ENCODE data around the gene C1orf146. TPM values are rescaled to one million over a fixed set of nuclear protein-coding genes. Genes with fewer than 3 reads are reported as not detected.

C1orf146 gene
- total RNA-seq, 2 donors from 2014 or later = not detected

DNA sequence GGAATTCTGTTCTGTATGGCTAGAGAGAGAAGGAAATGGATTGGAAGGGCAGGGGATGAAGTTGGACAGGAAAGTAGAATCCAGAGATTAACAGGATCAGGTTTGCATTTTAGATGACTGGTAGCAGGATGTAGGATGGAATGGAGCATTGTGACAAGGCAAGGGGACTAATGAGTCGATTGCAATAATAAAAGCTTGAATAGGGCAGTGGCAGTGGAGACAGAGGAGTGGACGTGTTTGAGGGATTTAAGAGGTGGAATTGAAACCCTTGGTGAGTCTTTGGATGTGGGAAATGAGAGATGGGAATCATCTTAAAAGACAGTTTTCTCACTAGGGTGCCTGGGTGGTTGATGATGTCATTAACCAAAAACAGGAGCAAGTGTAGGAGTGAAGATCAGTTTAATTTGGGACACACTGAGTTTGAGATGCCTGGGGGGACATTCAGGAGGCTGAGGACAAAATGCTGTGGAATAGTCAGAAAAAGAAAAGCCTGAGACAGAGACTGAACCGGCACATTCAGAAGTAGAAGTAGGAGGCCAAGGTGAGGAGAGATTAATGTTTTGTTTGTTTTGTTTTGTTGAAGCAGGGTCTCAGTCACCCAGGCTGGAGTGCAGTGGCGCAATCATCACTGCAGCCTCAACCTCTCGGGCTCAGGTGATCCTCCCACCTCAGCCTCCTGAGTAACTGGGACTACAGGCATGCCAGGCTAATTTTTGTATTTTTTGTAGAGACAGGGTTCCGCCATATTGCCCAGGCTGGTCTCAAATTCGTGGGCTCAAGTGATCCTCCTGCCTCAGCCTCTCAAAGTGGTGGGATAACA is 29.1 kb upstream of the C1orf146 start:
- intact Hi-C loops (cut with DNase I) = no loop called here
- Histone ChIP-seq H3K4me3 (no peak overlapping the region), H3K27me3 (replicated peaks; ENCODE audit: insufficient read depth) (no peaks in the 10 kb centered on the region), H3K9me3 (no peaks in the 10 kb centered on the region), H3K36me3 (no peaks in the 10 kb centered on the region), H3K4me1 (replicated peaks) (no peaks in the 10 kb centered on the region), H3K27ac (no peak overlapping the region)
- no peak for DNase-seq (ENCODE audit: low spot score)
- TF ChIP-seq, protein P1, sequence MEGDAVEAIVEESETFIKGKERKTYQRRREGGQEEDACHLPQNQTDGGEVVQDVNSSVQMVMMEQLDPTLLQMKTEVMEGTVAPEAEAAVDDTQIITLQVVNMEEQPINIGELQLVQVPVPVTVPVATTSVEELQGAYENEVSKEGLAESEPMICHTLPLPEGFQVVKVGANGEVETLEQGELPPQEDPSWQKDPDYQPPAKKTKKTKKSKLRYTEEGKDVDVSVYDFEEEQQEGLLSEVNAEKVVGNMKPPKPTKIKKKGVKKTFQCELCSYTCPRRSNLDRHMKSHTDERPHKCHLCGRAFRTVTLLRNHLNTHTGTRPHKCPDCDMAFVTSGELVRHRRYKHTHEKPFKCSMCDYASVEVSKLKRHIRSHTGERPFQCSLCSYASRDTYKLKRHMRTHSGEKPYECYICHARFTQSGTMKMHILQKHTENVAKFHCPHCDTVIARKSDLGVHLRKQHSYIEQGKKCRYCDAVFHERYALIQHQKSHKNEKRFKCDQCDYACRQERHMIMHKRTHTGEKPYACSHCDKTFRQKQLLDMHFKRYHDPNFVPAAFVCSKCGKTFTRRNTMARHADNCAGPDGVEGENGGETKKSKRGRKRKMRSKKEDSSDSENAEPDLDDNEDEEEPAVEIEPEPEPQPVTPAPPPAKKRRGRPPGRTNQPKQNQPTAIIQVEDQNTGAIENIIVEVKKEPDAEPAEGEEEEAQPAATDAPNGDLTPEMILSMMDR (IDR thresholded peaks at IDR 0.05) = no peak
- TF ChIP-seq POLR2A (IDR thresholded peaks at IDR 0.05) (no peak), POLR2AphosphoS5 (IDR thresholded peaks at IDR 0.05) (no peak)
- WGBS = 79% methylated on average over 7 of the region's 7 CpGs

DNA sequence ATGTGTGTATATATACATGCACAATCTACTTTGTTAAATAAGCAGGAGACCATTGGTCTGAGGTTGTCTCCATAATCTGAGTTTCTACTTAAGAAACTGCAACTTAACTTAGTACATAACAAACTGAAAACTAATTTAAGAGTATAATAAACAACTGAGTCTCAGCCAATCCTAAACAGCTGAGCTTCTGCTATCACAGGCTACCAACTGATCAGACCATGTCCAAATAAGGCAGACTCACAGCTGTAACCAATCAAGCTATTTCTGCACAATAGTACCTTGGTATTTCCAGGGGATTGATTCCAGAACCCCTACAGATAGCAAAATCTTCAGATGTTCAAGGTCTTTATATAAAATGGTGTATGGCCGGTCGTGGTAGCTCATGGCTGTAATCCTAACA is 26.0 kb upstream of the C1orf146 start:
- DNase-seq (ENCODE audit: low spot score) = no peak
- WGBS = 65% methylated on average over 2 of the region's 2 CpGs

DNA sequence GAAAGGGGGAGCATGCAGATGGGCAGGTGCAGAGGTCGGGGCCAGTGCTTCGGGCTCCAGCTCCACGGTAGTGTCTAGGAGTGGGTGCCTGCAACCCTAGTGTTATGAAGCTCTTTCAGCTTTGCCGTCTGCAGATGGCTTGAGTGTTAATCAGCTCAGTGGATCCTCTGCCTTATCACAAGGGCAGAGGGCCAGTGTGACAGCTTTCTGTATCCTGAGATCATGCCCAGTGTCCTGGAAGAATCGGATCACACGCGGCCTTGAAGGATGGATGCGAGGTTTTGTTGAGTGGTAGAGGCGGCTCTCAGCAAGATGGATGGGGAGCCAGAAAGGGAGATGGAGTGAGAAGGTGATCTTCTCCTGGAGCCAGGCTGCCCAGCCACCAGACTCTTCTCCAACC is 25.5 kb upstream of the C1orf146 start:
- TF ChIP-seq POLR2A (IDR thresholded peaks at IDR 0.05) = no peak
- TF ChIP-seq, protein P1 (IDR thresholded peaks at IDR 0.05) = no peak
- no peak for TF ChIP-seq POLR2AphosphoS5 (IDR thresholded peaks at IDR 0.05)
- WGBS = 87% methylated on average over 9 of the region's 9 CpGs
- H3K27me3 ChIP-seq (replicated peaks; ENCODE audit: insufficient read depth) = no peaks in the 10 kb centered on the region
- H3K4me1 ChIP-seq (replicated peaks) = no peaks in the 10 kb centered on the region
- intact Hi-C loops (cut with DNase I) = no loop called here
- H3K9me3 ChIP-seq = no peaks in the 10 kb centered on the region
- H3K36me3 ChIP-seq = no peaks in the 10 kb centered on the region
- DNase-seq (ENCODE audit: low spot score) = no peak
- no peak overlapping the region for H3K4me3 ChIP-seq
- no peak overlapping the region for H3K27ac ChIP-seq

More for the DNA sequence above, 26.0 kb upstream of the C1orf146 start:
- no peaks in the 10 kb centered on the region for H3K36me3 ChIP-seq
- H3K27ac ChIP-seq = no peak overlapping the region
- H3K27me3 ChIP-seq (replicated peaks; ENCODE audit: insufficient read depth) = no peaks in the 10 kb centered on the region
- H3K4me3 ChIP-seq = no peak overlapping the region
- TF ChIP-seq, protein P1 (IDR thresholded peaks at IDR 0.05) = no peak
- no peak for TF ChIP-seq POLR2A (IDR thresholded peaks at IDR 0.05)
- no peak for TF ChIP-seq POLR2AphosphoS5 (IDR thresholded peaks at IDR 0.05)
- no peaks in the 10 kb centered on the region for H3K9me3 ChIP-seq
- no peaks in the 10 kb centered on the region for H3K4me1 ChIP-seq (replicated peaks)
- intact Hi-C loops (cut with DNase I) = no loop called here

DNA sequence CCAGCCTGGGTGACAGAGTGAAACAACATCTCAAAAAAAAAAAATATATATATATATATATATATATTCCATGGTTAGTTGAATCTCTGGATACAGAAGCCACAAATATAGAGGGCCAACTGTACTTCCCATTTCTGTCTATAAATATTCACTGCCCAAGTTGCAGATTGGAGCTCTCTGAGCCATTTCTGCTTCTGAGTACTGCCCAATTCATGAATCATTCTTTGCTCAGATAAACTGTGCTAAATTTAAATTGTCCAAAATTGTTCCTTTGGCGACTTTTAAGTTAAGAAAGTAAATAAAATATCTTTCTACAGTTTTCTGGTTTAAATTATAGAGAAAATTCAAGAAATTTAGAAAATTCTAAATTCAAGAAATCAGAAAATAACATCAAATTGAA is 23.2 kb upstream of the C1orf146 start:
- intact Hi-C loops (cut with DNase I) = no loop called here
- WGBS = 88% methylated on average over 1 of the region's 1 CpG
- H3K4me3 ChIP-seq = no peak overlapping the region
- H3K27ac ChIP-seq = no peak overlapping the region
- H3K9me3 ChIP-seq = no peaks in the 10 kb centered on the region
- TF ChIP-seq POLR2A (IDR thresholded peaks at IDR 0.05) (no peak), POLR2AphosphoS5 (IDR thresholded peaks at IDR 0.05) (no peak)
- TF ChIP-seq, protein P1 (IDR thresholded peaks at IDR 0.05) = no peak
- no peaks in the 10 kb centered on the region for H3K36me3 ChIP-seq
- no peaks in the 10 kb centered on the region for H3K27me3 ChIP-seq (replicated peaks; ENCODE audit: insufficient read depth)
- DNase-seq (ENCODE audit: low spot score) = no peak
- H3K4me1 ChIP-seq (replicated peaks) = no peaks in the 10 kb centered on the region

DNA sequence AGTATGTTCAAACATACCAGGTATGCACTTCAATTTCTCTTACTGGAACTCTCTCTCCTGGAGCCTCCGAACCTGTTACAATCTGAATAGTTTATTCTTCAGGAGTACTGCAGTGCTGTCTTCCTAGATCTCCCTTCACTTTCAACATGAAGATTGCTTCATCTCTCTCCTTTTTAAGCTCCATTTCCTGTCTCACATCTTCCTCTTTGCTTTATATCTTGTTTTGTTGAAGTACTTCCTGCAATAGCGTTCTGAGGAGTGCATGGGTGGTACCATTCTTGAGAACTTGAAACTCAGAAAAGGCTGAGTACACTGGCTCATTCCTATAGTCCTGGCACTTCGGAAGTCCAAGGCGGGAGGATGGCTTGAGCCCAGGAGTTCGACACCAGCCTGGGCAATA is 15.7 kb upstream of the C1orf146 start:
- Histone ChIP-seq H3K27ac (no peak overlapping the region), H3K27me3 (replicated peaks; ENCODE audit: insufficient read depth) (no peaks in the 10 kb centered on the region), H3K36me3 (no peaks in the 10 kb centered on the region), H3K4me1 (replicated peaks) (no peaks in the 10 kb centered on the region), H3K9me3 (no peaks in the 10 kb centered on the region), H3K4me3 (no peak overlapping the region)
- no peak for DNase-seq (ENCODE audit: low spot score)
- 82% methylated on average over 5 of the region's 5 CpGs for WGBS
- intact Hi-C loops (cut with DNase I) = no loop called here
- TF ChIP-seq POLR2A (IDR thresholded peaks at IDR 0.05) (no peak), POLR2AphosphoS5 (IDR thresholded peaks at IDR 0.05) (no peak)
- TF ChIP-seq, protein P1 (IDR thresholded peaks at IDR 0.05) = no peak

Measured in prostate gland (tissue), 2 donors.